Measurements from ENCODE around the gene TTC3. TPM values are rescaled to one million over a fixed set of nuclear protein-coding genes. Genes with fewer than 3 reads are reported as not detected.

Gene TTC3
- total RNA-seq, 1 donor from 2014 or later = 127 TPM

DNA sequence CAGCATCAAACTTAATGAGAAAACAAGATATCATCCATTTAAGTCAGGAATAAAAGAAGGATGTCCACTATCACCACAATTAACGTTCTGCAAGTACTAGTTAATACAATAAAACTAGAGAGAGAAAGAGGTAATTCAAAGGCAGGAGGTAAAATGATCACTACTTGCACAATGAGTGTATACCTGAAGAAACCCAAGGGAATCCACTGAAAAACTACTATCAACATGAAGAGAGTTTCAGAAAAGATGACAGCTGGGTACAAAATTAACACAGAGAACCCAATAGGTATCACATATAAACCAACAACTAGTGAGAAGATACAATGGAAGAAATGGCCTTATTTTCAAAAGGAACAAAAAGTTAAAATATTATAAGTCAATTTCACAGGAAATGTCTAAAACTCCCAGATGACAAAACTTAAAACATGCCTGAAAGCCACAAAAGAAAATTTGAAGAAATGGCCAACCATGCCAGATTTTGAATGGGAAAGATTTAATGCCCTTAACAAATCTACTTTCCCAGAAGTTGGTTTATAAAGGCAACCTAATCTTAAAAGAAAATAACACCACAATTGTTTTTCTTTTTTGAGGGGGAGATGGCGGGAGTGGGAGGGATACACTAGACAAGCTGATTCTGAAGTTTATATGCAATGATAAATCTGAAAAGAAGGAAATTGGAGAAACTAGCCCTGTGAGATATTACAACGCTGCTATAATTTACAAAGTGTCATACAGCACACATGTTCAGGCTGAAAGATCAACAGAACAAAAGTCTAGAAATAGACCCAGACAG lies 176.3 kb downstream of the TTC3 start:
- no peak for DNase-seq (ENCODE audit: low read depth in 2 of 2)

GRCh38 chr21:37251294-37251634 lies 178.2 kb downstream of the TTC3 start:
- no peak for DNase-seq (ENCODE audit: low read depth in 2 of 2)

Other genes with a start within 250 kb of the TTC3 start
- gene HLCS, start 106.6 kb upstream of the TTC3 start, total RNA-seq = 12.3 and 12.4 TPM in 2 replicates
- gene RIPPLY3, start 66.6 kb upstream of the TTC3 start, total RNA-seq = not detected in 2 replicates
- 2.4 and 3.0 TPM in 2 replicates for gene PIGP, start 183 bp upstream of the TTC3 start, total RNA-seq
- gene VPS26C, start 194.1 kb downstream of the TTC3 start, total RNA-seq = 61.0 and 79.8 TPM in 2 replicates

Data from lung microvascular endothelial cell (primary cell).